ENCODE measurements around the gene ADAMTS10.

ADAMTS10 gene

GRCh38 chr19:8600064-8600463, 10.5 kb downstream of the ADAMTS10 start:
- H3K27me3 ChIP-seq (replicated peaks) = no peaks in the 10 kb centered on the region
- no peak overlapping the region for H3K27ac ChIP-seq
- H3K36me3 ChIP-seq (replicated peaks) = peaks cover 51% of the 10 kb centered on the region
- no peak for DNase-seq
- in situ Hi-C loops (cut with HindIII; ENCODE audit: low pct_ligation_motif_present, low sequenced_read_pairs) = no loop called here
- no peak for TF ChIP-seq CTCF (IDR thresholded peaks at IDR 0.05; ENCODE audit: low read depth, low read length, missing control alignments)
- no peak overlapping the region for H3K4me3 ChIP-seq (ENCODE audit: low read depth, low read length)

DNA sequence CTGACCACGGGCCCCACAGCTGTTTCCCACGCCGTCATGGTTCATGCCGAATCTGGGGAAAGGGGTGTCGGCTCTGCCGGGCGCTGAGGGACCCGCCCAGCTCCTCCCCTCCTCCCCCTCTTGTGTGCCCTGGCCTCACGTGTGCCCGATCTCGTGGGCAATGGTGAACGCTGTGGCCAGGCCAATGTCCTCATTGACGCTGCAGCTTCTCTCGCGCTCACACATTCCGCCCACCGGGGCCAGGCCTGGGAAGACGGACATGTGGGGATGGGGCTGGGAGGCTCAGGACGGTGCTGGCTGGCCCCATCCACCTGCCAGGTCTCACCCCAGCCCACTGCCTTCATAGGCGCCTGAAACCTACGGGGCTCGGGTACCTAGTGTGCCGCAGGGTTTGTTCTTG, 14.3 kb downstream of the ADAMTS10 start:
- in situ Hi-C loops (cut with HindIII; ENCODE audit: low pct_ligation_motif_present, low sequenced_read_pairs) = no loop called here

GRCh38 chr19:8595651-8596050, 14.9 kb downstream of the ADAMTS10 start:
- TF ChIP-seq CTCF (IDR thresholded peaks at IDR 0.05; ENCODE audit: low read depth, low read length, missing control alignments) = no peak
- no peak overlapping the region for H3K4me3 ChIP-seq (ENCODE audit: low read depth, low read length)
- no peak for DNase-seq

More for the DNA sequence above, 14.3 kb downstream of the ADAMTS10 start:
- Histone ChIP-seq H3K27ac (no peak overlapping the region), H3K27me3 (replicated peaks) (no peaks in the 10 kb centered on the region), H3K4me3 (ENCODE audit: low read depth, low read length) (no peak overlapping the region), H3K36me3 (replicated peaks) (peaks cover 26% of the 10 kb centered on the region)
- TF ChIP-seq CTCF (IDR thresholded peaks at IDR 0.05; ENCODE audit: low read depth, low read length, missing control alignments) = no peak
- DNase-seq = no peak

DNA sequence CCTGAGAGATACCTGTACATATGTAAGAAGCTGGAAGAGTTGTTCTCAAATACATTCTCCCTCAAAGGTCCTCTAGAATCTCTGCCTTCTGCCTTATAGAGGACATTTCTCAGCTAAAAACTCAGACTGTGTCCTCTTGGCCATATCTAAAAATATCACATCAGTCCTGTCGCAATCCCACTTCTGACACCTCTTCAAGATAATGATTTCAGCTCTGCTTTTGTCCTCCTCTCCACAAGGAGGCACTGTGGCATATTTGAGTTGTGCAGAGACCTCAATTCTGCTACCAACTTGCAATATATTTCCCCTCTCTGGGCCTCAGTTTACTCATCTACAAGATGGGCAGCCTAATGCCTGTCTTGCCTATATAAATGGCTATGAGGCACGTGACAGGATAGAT, 16.6 kb downstream of the ADAMTS10 start:
- no peak overlapping the region for H3K4me3 ChIP-seq (ENCODE audit: low read depth, low read length)
- no peak overlapping the region for H3K27ac ChIP-seq
- DNase-seq = no peak
- in situ Hi-C loops (cut with HindIII; ENCODE audit: low pct_ligation_motif_present, low sequenced_read_pairs) = no loop called here
- H3K36me3 ChIP-seq (replicated peaks) = peaks cover 21% of the 10 kb centered on the region
- TF ChIP-seq CTCF (IDR thresholded peaks at IDR 0.05; ENCODE audit: low read depth, low read length, missing control alignments) = peak; percentile 51
- no peaks in the 10 kb centered on the region for H3K27me3 ChIP-seq (replicated peaks)

More at GRCh38 chr19:8595651-8596050, 14.9 kb downstream of the ADAMTS10 start:
- in situ Hi-C loops (cut with HindIII; ENCODE audit: low pct_ligation_motif_present, low sequenced_read_pairs) = no loop called here
- Histone ChIP-seq H3K36me3 (replicated peaks) (peaks cover 26% of the 10 kb centered on the region), H3K27me3 (replicated peaks) (no peaks in the 10 kb centered on the region), H3K27ac (no peak overlapping the region)

- in situ Hi-C loops (cut with HindIII; ENCODE audit: low pct_ligation_motif_present, low sequenced_read_pairs) = no loop called here
- peak; percentile 99 for DNase-seq
- H3K27me3 ChIP-seq (replicated peaks) = no peaks in the 10 kb centered on the region
- peaks cover 18% of the 10 kb centered on the region for H3K36me3 ChIP-seq (replicated peaks)
- H3K27ac ChIP-seq = no peak overlapping the region
- no peak for TF ChIP-seq CTCF (IDR thresholded peaks at IDR 0.05; ENCODE audit: low read depth, low read length, missing control alignments)
- H3K4me3 ChIP-seq (ENCODE audit: low read depth, low read length) = peak overlapping the region; percentile 39
Observed at GRCh38 chr19:8592231-8593009, 18.1 kb downstream of the ADAMTS10 start.

Measured in brain microvascular endothelial cell (primary cell).